GM19455 (cell line): ENCODE data around the gene STUM.
"Not testable (repeated sequence)": the region's sequence is repeated elsewhere in the genome, so short reads cannot be mapped to it uniquely, and the experiment has no call there.

ENCODE experiments used
- ATAC-seq: cut with Tn5 transposase; IDR thresholded peaks from one replicate; pipeline ENCODE4 v1.9.1; 2021; ENCODE audit not compliant: unreplicated experiment

Gene STUM

GRCh38 chr1:226602186-226603021, 53.8 kb downstream of the STUM start:
- ATAC-seq = no peak

- ATAC-seq = no peak
Observed at GRCh38 chr1:226603022-226603857, 54.7 kb downstream of the STUM start.

- ATAC-seq = no peak
Observed at GRCh38 chr1:226603858-226604559, 55.4 kb downstream of the STUM start.

- no peak for ATAC-seq
Observed at GRCh38 chr1:226604560-226605317, 56.2 kb downstream of the STUM start.

- ATAC-seq = no peak
Observed at GRCh38 chr1:226605318-226605950, 56.9 kb downstream of the STUM start.

- no peak for ATAC-seq
Observed at GRCh38 chr1:226606311-226607267, 58.0 kb downstream of the STUM start.

GRCh38 chr1:226607268-226607660, 58.7 kb downstream of the STUM start:
- no peak for ATAC-seq

- no peak for ATAC-seq
Observed at GRCh38 chr1:226607821-226608220, 59.3 kb downstream of the STUM start.

GRCh38 chr1:226608699-226609505, 60.3 kb downstream of the STUM start:
- ATAC-seq = no peak

- no peak for ATAC-seq
Observed at GRCh38 chr1:226609836-226610455, 61.4 kb downstream of the STUM start.

- ATAC-seq = no peak
Observed at GRCh38 chr1:226610671-226611070, 62.1 kb downstream of the STUM start.

GRCh38 chr1:226611301-226611700, 62.7 kb downstream of the STUM start:
- ATAC-seq = no peak

GRCh38 chr1:226611980-226612379, 63.4 kb downstream of the STUM start:
- ATAC-seq = not testable (repeated sequence)

- ATAC-seq = no peak
Observed at GRCh38 chr1:226615876-226616275, 67.3 kb downstream of the STUM start.

GRCh38 chr1:226616636-226617035, 68.1 kb downstream of the STUM start:
- ATAC-seq = no peak

GRCh38 chr1:226617109-226617508, 68.5 kb downstream of the STUM start:
- no peak for ATAC-seq

- ATAC-seq = not testable (repeated sequence)
Observed at GRCh38 chr1:226617719-226618118, 69.2 kb downstream of the STUM start.

- ATAC-seq = no peak
Observed at GRCh38 chr1:226618380-226618779, 69.8 kb downstream of the STUM start.
